Breast epithelium (tissue), 3 donors: ENCODE measurements around the gene ERGIC3.

Experiments
- POLR2A ChIP-seq: fragments of 450-650 bp; IDR thresholded peaks from one replicate; pipeline ENCODE4 v1.6.1; 2016; ENCODE audit warnings: antibody characterized with exemption, mild to moderate bottlenecking, moderate library complexity
- POLR2AphosphoS5 ChIP-seq, 3 donors: sonication (generic); formaldehyde crosslinking; IDR thresholded peaks; one replicate each; pipeline ENCODE4 v1.6.1; 2017; ENCODE audit warnings: antibody characterized with exemption in 3 of 3
- TF ChIP-seq, protein P1 (sequence below), 3 donors: fragments of 450-650 bp; IDR thresholded peaks; one replicate each; pipeline ENCODE4 v1.5.1; 2016 to 2017; ENCODE audit warnings: antibody characterized with exemption in 3 of 3, mild to moderate bottlenecking in 3 of 3, moderate library complexity in 3 of 3

DNA sequence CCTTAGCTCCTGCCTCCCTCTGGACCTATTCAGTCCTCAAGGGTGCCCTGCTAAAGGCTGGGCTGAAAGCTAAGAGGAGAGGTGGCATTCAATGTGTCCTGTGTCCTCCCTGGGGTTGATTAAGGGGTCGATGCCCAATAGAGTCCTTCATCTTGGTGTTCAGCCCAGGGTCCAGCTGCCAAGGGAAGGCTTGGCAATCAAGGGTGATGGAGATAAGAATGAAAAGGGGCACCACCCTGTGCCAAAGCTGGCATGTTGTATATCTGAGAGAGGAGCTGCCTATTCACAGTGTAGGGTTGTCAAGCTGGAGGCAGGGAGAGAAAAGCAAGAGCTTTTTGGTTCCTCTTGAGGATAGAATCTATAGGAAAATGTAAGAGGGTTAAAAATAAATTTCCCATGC, 24.8 kb upstream of the ERGIC3 start:
- TF ChIP-seq, protein P1, sequence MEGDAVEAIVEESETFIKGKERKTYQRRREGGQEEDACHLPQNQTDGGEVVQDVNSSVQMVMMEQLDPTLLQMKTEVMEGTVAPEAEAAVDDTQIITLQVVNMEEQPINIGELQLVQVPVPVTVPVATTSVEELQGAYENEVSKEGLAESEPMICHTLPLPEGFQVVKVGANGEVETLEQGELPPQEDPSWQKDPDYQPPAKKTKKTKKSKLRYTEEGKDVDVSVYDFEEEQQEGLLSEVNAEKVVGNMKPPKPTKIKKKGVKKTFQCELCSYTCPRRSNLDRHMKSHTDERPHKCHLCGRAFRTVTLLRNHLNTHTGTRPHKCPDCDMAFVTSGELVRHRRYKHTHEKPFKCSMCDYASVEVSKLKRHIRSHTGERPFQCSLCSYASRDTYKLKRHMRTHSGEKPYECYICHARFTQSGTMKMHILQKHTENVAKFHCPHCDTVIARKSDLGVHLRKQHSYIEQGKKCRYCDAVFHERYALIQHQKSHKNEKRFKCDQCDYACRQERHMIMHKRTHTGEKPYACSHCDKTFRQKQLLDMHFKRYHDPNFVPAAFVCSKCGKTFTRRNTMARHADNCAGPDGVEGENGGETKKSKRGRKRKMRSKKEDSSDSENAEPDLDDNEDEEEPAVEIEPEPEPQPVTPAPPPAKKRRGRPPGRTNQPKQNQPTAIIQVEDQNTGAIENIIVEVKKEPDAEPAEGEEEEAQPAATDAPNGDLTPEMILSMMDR (IDR thresholded peaks at IDR 0.05): no peak
- TF ChIP-seq POLR2A (no peak), POLR2AphosphoS5 (IDR thresholded peaks at IDR 0.05) (no peak)
